Activated T-cell treated with anti-CD3 and anti-CD28 coated beads, Interleukin-2, amount 50 U/mL, for 24 hours (primary cell): ENCODE measurements around the gene CACTIN.

Source experiments
- DNase-seq: peaks from one replicate; pipeline ENCODE4 v3.0.0-alpha.2; 2020
- H3K27ac Mint-ChIP-seq: 2 replicates; pipeline ENCODE4 v1.8.0; 2020; ENCODE audit warnings: mild to moderate bottlenecking, mixed read lengths
- H3K27me3 Mint-ChIP-seq: 2 replicates; pipeline ENCODE4 v1.8.0; 2020; ENCODE audit warnings: mixed read lengths
- H3K36me3 Mint-ChIP-seq: 2 replicates; pipeline ENCODE4 v1.8.0; 2020; ENCODE audit warnings: low read depth, mixed read lengths
- H3K4me1 Mint-ChIP-seq: 2 replicates; pipeline ENCODE4 v1.8.0; 2020; ENCODE audit warnings: low read depth, mixed read lengths
- H3K4me3 Mint-ChIP-seq: 2 replicates; pipeline ENCODE4 v1.8.0; 2020; ENCODE audit warnings: mild to moderate bottlenecking, moderate library complexity, mixed read lengths
- H3K9me3 Mint-ChIP-seq: 2 replicates; pipeline ENCODE4 v1.8.0; 2020; ENCODE audit warnings: mixed read lengths

Gene CACTIN

GRCh38 chr19:3606690-3607289, 19.8 kb downstream of the CACTIN start, which contains the start of gene TBXA2R:
Gene TBXA2R (minus strand): TSS chr19:3606875. CDS start chr19:3600634, 6,241 bp downstream.
- peak within 1 kb of the TSS; percentile 56 for H3K4me3 Mint-ChIP-seq
- peaks cover 10% of the 10 kb centered on the region for H3K27me3 Mint-ChIP-seq
- H3K27ac Mint-ChIP-seq, result no peak within 1 kb of the TSS

GRCh38 chr19:3606174-3606689, 20.4 kb downstream of the CACTIN start:
- DNase-seq, result peak; percentile 46
- Mint-ChIP-seq H3K9me3 (no peaks in the 10 kb centered on the region), H3K4me3 (peak overlapping the region; percentile 56), H3K27ac (no peak overlapping the region), H3K36me3 (peaks cover 13% of the 10 kb centered on the region), H3K27me3 (peaks cover 10% of the 10 kb centered on the region), H3K4me1 (peaks cover 7% of the 10 kb centered on the region)

More at GRCh38 chr19:3606690-3607289, 19.8 kb downstream of the CACTIN start, which contains the start of gene TBXA2R:
- Mint-ChIP-seq H3K36me3 (peaks cover 16% of the 10 kb centered on the region), H3K9me3 (no peaks in the 10 kb centered on the region), H3K4me1 (peaks cover 7% of the 10 kb centered on the region)
- DNase-seq, result peak; percentile 79

- H3K27me3 Mint-ChIP-seq, result peaks cover 10% of the 10 kb centered on the region
- H3K4me3 Mint-ChIP-seq, result no peak overlapping the region
- H3K9me3 Mint-ChIP-seq, result no peaks in the 10 kb centered on the region
- H3K4me1 Mint-ChIP-seq, result peaks cover 7% of the 10 kb centered on the region
- H3K27ac Mint-ChIP-seq, result no peak overlapping the region
- DNase-seq, result no peak
- H3K36me3 Mint-ChIP-seq, result peaks cover 12% of the 10 kb centered on the region
Measured at GRCh38 chr19:3605770-3606169, 20.8 kb downstream of the CACTIN start.

GRCh38 chr19:3605361-3605760, 21.2 kb downstream of the CACTIN start:
- Mint-ChIP-seq H3K9me3 (no peaks in the 10 kb centered on the region), H3K4me1 (peaks cover 7% of the 10 kb centered on the region), H3K36me3 (peaks cover 8% of the 10 kb centered on the region), H3K27me3 (peaks cover 10% of the 10 kb centered on the region), H3K4me3 (no peak overlapping the region), H3K27ac (no peak overlapping the region)
- DNase-seq, result no peak

- no peaks in the 10 kb centered on the region for H3K9me3 Mint-ChIP-seq
- peak; percentile 59 for DNase-seq
- peaks cover 10% of the 10 kb centered on the region for H3K27me3 Mint-ChIP-seq
- H3K4me3 Mint-ChIP-seq, result no peak overlapping the region
- H3K36me3 Mint-ChIP-seq, result peaks cover 4% of the 10 kb centered on the region
- peaks cover 7% of the 10 kb centered on the region for H3K4me1 Mint-ChIP-seq
- no peak overlapping the region for H3K27ac Mint-ChIP-seq
Measured at GRCh38 chr19:3604987-3605343, 21.6 kb downstream of the CACTIN start.

GRCh38 chr19:3604227-3604986, 22.2 kb downstream of the CACTIN start:
- H3K4me1 Mint-ChIP-seq, result peaks cover 7% of the 10 kb centered on the region
- peaks cover 10% of the 10 kb centered on the region for H3K27me3 Mint-ChIP-seq
- H3K4me3 Mint-ChIP-seq, result no peak overlapping the region
- no peaks in the 10 kb centered on the region for H3K36me3 Mint-ChIP-seq
- DNase-seq, result no peak
- no peak overlapping the region for H3K27ac Mint-ChIP-seq
- no peaks in the 10 kb centered on the region for H3K9me3 Mint-ChIP-seq

- no peaks in the 10 kb centered on the region for H3K9me3 Mint-ChIP-seq
- no peak for DNase-seq
- H3K4me1 Mint-ChIP-seq, result peaks cover 6% of the 10 kb centered on the region
- H3K27ac Mint-ChIP-seq, result no peak overlapping the region
- no peaks in the 10 kb centered on the region for H3K36me3 Mint-ChIP-seq
- H3K27me3 Mint-ChIP-seq, result peaks cover 9% of the 10 kb centered on the region
- H3K4me3 Mint-ChIP-seq, result no peak overlapping the region
Measured at GRCh38 chr19:3603121-3603811, 23.3 kb downstream of the CACTIN start.

GRCh38 chr19:3601021-3601420, 25.6 kb downstream of the CACTIN start:
- DNase-seq, result no peak
- H3K9me3 Mint-ChIP-seq, result no peaks in the 10 kb centered on the region
- no peak overlapping the region for H3K4me3 Mint-ChIP-seq
- no peaks in the 10 kb centered on the region for H3K36me3 Mint-ChIP-seq
- no peak overlapping the region for H3K27ac Mint-ChIP-seq
- no peaks in the 10 kb centered on the region for H3K27me3 Mint-ChIP-seq
- H3K4me1 Mint-ChIP-seq, result no peaks in the 10 kb centered on the region

- Mint-ChIP-seq H3K9me3 (no peaks in the 10 kb centered on the region), H3K4me3 (no peak overlapping the region), H3K27ac (no peak overlapping the region), H3K4me1 (no peaks in the 10 kb centered on the region), H3K27me3 (no peaks in the 10 kb centered on the region), H3K36me3 (no peaks in the 10 kb centered on the region)
- DNase-seq, result no peak
Measured at GRCh38 chr19:3599776-3600187, 26.8 kb downstream of the CACTIN start.

- no peak overlapping the region for H3K4me3 Mint-ChIP-seq
- H3K27ac Mint-ChIP-seq, result no peak overlapping the region
- no peak for DNase-seq
- no peaks in the 10 kb centered on the region for H3K36me3 Mint-ChIP-seq
- no peaks in the 10 kb centered on the region for H3K9me3 Mint-ChIP-seq
- no peaks in the 10 kb centered on the region for H3K27me3 Mint-ChIP-seq
- H3K4me1 Mint-ChIP-seq, result no peaks in the 10 kb centered on the region
Measured at GRCh38 chr19:3595521-3596061, 31.0 kb downstream of the CACTIN start.

GRCh38 chr19:3593156-3593555, 33.4 kb downstream of the CACTIN start:
- DNase-seq, result no peak
- Mint-ChIP-seq H3K36me3 (no peaks in the 10 kb centered on the region), H3K4me3 (no peak overlapping the region), H3K27ac (no peak overlapping the region), H3K27me3 (no peaks in the 10 kb centered on the region), H3K4me1 (no peaks in the 10 kb centered on the region), H3K9me3 (no peaks in the 10 kb centered on the region)

- DNase-seq, result no peak
- H3K9me3 Mint-ChIP-seq, result no peaks in the 10 kb centered on the region
- no peaks in the 10 kb centered on the region for H3K36me3 Mint-ChIP-seq
- H3K27me3 Mint-ChIP-seq, result no peaks in the 10 kb centered on the region
- no peak overlapping the region for H3K4me3 Mint-ChIP-seq
- no peaks in the 10 kb centered on the region for H3K4me1 Mint-ChIP-seq
- H3K27ac Mint-ChIP-seq, result no peak overlapping the region
Measured at GRCh38 chr19:3591876-3592613, 34.5 kb downstream of the CACTIN start.

- no peaks in the 10 kb centered on the region for H3K9me3 Mint-ChIP-seq
- no peaks in the 10 kb centered on the region for H3K4me1 Mint-ChIP-seq
Measured at GRCh38 chr19:3590991-3591659, 35.5 kb downstream of the CACTIN start.

More at GRCh38 chr19:3590991-3591659, 35.5 kb downstream of the CACTIN start:
- no peaks in the 10 kb centered on the region for H3K36me3 Mint-ChIP-seq
- no peak for DNase-seq
- no peak overlapping the region for H3K4me3 Mint-ChIP-seq
- H3K27ac Mint-ChIP-seq, result no peak overlapping the region
- H3K27me3 Mint-ChIP-seq, result no peaks in the 10 kb centered on the region
